Astrocyte (in vitro differentiated cells and primary cell): ENCODE data around the gene RPS6KA4. TPM values are rescaled to one million over a fixed set of nuclear protein-coding genes. Genes with fewer than 3 reads are reported as not detected.
"Not testable (repeated sequence)": the region's sequence is repeated elsewhere in the genome, so short reads cannot be mapped to it uniquely, and the experiment has no call there.

Source experiments
- DNase-seq: peaks from one replicate; pipeline ENCODE4 v3.0.0-alpha.2; 2010; ENCODE audit warnings: low read depth
- FAIRE-seq: peaks from 2 replicates; lab custom pipeline; 2011; peaks lifted over from hg19 to GRCh38; lab: Jason Lieb, UNC
- H2AFZ ChIP-seq: 2 replicates; pipeline ENCODE4 v1.6.0; 2012; ENCODE audit warnings: low read depth, low read length, inconsistent platforms
- H3K27ac ChIP-seq: 2 replicates; pipeline ENCODE4 v1.5.1; 2011; ENCODE audit warnings: low read depth, low read length, inconsistent platforms
- H3K27me3 ChIP-seq: 2 replicates; pipeline ENCODE4 v1.6.0; 2011; ENCODE audit warnings: low read length, inconsistent platforms; ENCODE audit not compliant: insufficient read depth
- H3K36me3 ChIP-seq: 2 replicates; pipeline ENCODE4 v1.5.1; 2011; ENCODE audit warnings: low read length, inconsistent platforms; ENCODE audit not compliant: insufficient read depth
- H3K4me1 ChIP-seq: 2 replicates; pipeline ENCODE4 v1.5.1; 2011; ENCODE audit warnings: low read length, inconsistent platforms; ENCODE audit not compliant: insufficient read depth
- H3K4me2 ChIP-seq: 2 replicates; pipeline ENCODE4 v1.6.0; 2012; ENCODE audit warnings: low read length, inconsistent platforms
- H3K4me3 ChIP-seq: 2 replicates; pipeline ENCODE4 v1.5.1; 2011; ENCODE audit warnings: low read depth, mild to moderate bottlenecking, low read length, inconsistent platforms; ENCODE audit not compliant: insufficient read depth
- H3K79me2 ChIP-seq: 2 replicates; pipeline ENCODE4 v1.6.0; 2012; ENCODE audit warnings: mild to moderate bottlenecking, low read length, inconsistent platforms; ENCODE audit not compliant: insufficient read depth
- H3K9ac ChIP-seq: 2 replicates; pipeline ENCODE4 v1.6.0; 2012; ENCODE audit warnings: mild to moderate bottlenecking, low read length, inconsistent platforms
- H3K9me3 ChIP-seq: 2 replicates; pipeline ENCODE4 v1.5.1; 2012; ENCODE audit warnings: low read depth, mild to moderate bottlenecking, low read length, inconsistent platforms; ENCODE audit not compliant: insufficient read depth
- H4K20me1 ChIP-seq: 2 replicates; pipeline ENCODE4 v1.6.0; 2012; ENCODE audit warnings: low read length, inconsistent platforms; ENCODE audit not compliant: insufficient read depth
- H3K27ac Mint-ChIP-seq: one replicate; pipeline ENCODE4 v1.8.0; 2021; ENCODE audit warnings: mild to moderate bottlenecking, mixed read lengths; ENCODE audit not compliant: unreplicated experiment
- H3K27me3 Mint-ChIP-seq: one replicate; pipeline ENCODE4 v1.8.0; 2021; ENCODE audit warnings: low read depth, mixed read lengths; ENCODE audit not compliant: unreplicated experiment
- H3K36me3 Mint-ChIP-seq: one replicate; pipeline ENCODE4 v1.8.0; 2021; ENCODE audit warnings: low read depth, mixed read lengths; ENCODE audit not compliant: unreplicated experiment
- H3K4me1 Mint-ChIP-seq: one replicate; pipeline ENCODE4 v1.8.0; 2021; ENCODE audit warnings: low read depth, mixed read lengths; ENCODE audit not compliant: unreplicated experiment
- H3K4me3 Mint-ChIP-seq: one replicate; pipeline ENCODE4 v1.8.0; 2021; ENCODE audit warnings: mild to moderate bottlenecking, moderate library complexity, mixed read lengths; ENCODE audit not compliant: unreplicated experiment
- H3K9me3 Mint-ChIP-seq: one replicate; pipeline ENCODE4 v1.8.0; 2021; ENCODE audit warnings: mild to moderate bottlenecking, mixed read lengths; ENCODE audit not compliant: unreplicated experiment
- EZH2 ChIP-seq: IDR thresholded peaks from 2 replicates; pipeline ENCODE4 v1.6.1; 2012; ENCODE audit warnings: mild to moderate bottlenecking, low read length, inconsistent platforms; ENCODE audit not compliant: insufficient read depth
- total RNA-seq: library from RNA; stranded (reverse); gene quantifications from 2 replicates; pipeline ENCODE4 v1.2.1, GENCODE V29; 2021
- TF ChIP-seq, protein P1 (sequence below): IDR thresholded peaks from 2 replicates; pipeline ENCODE4 v1.5.1; 2011; ENCODE audit warnings: low read depth, mild to moderate bottlenecking, inconsistent platforms, low read length, moderate library complexity; ENCODE audit not compliant: insufficient read depth

RPS6KA4 gene
- total RNA-seq, 1 donor from 2014 or later: 36.2 TPM

- Histone ChIP-seq H3K9me3 (no peaks in the 10 kb centered on the region), H3K4me2 (no peak overlapping the region), H3K4me3 (no peak overlapping the region), H3K4me1 (peaks cover 7% of the 10 kb centered on the region), H4K20me1 (peaks cover 28% of the 10 kb centered on the region), H3K79me2 (peaks cover 17% of the 10 kb centered on the region), H3K36me3 (peaks cover 3% of the 10 kb centered on the region), H3K9ac (no peak overlapping the region), H2AFZ (no peak overlapping the region), H3K27me3 (no peaks in the 10 kb centered on the region), H3K27ac (no peak overlapping the region)
- TF ChIP-seq, protein P1, sequence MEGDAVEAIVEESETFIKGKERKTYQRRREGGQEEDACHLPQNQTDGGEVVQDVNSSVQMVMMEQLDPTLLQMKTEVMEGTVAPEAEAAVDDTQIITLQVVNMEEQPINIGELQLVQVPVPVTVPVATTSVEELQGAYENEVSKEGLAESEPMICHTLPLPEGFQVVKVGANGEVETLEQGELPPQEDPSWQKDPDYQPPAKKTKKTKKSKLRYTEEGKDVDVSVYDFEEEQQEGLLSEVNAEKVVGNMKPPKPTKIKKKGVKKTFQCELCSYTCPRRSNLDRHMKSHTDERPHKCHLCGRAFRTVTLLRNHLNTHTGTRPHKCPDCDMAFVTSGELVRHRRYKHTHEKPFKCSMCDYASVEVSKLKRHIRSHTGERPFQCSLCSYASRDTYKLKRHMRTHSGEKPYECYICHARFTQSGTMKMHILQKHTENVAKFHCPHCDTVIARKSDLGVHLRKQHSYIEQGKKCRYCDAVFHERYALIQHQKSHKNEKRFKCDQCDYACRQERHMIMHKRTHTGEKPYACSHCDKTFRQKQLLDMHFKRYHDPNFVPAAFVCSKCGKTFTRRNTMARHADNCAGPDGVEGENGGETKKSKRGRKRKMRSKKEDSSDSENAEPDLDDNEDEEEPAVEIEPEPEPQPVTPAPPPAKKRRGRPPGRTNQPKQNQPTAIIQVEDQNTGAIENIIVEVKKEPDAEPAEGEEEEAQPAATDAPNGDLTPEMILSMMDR: no peak
- no peak for TF ChIP-seq EZH2
- FAIRE-seq: no peak
- no peaks in the 10 kb centered on the region for H3K27me3 Mint-ChIP-seq
- H3K4me1 Mint-ChIP-seq: peaks cover 21% of the 10 kb centered on the region
- no peaks in the 10 kb centered on the region for H3K9me3 Mint-ChIP-seq
- no peak overlapping the region for H3K4me3 Mint-ChIP-seq
- peak overlapping the region; percentile 35 for H3K27ac Mint-ChIP-seq
- peaks cover 18% of the 10 kb centered on the region for H3K36me3 Mint-ChIP-seq
- DNase-seq: peak; percentile 68
Measured at GRCh38 chr11:64321533-64321932, 37.4 kb upstream of the RPS6KA4 start.

GRCh38 chr11:64322925-64323260 is 36.1 kb upstream of the RPS6KA4 start:
- H3K4me2 ChIP-seq: no peak overlapping the region
- H3K27me3 ChIP-seq: no peaks in the 10 kb centered on the region
- no peaks in the 10 kb centered on the region for H3K9me3 ChIP-seq
- peaks cover 18% of the 10 kb centered on the region for H3K36me3 Mint-ChIP-seq
- DNase-seq (no peak), FAIRE-seq (no peak)
- H3K79me2 ChIP-seq: peaks cover 9% of the 10 kb centered on the region
- no peak overlapping the region for H3K9ac ChIP-seq
- peaks cover 7% of the 10 kb centered on the region for H3K4me1 ChIP-seq
- H3K27ac ChIP-seq: no peak overlapping the region
- peaks cover 2% of the 10 kb centered on the region for H3K9me3 Mint-ChIP-seq
- H3K4me3 ChIP-seq: no peak overlapping the region
- H3K27me3 Mint-ChIP-seq: peaks cover 1% of the 10 kb centered on the region
- peaks cover 3% of the 10 kb centered on the region for H3K36me3 ChIP-seq
- H2AFZ ChIP-seq: no peak overlapping the region
- H3K27ac Mint-ChIP-seq: no peak overlapping the region
- H3K4me1 Mint-ChIP-seq: peaks cover 19% of the 10 kb centered on the region
- no peak for TF ChIP-seq EZH2
- TF ChIP-seq, protein P1: no peak
- peaks cover 28% of the 10 kb centered on the region for H4K20me1 ChIP-seq
- no peak overlapping the region for H3K4me3 Mint-ChIP-seq

- no peak overlapping the region for H3K9ac ChIP-seq
- Mint-ChIP-seq H3K36me3 (peaks cover 18% of the 10 kb centered on the region), H3K9me3 (peaks cover 2% of the 10 kb centered on the region), H3K4me3 (no peak overlapping the region), H3K4me1 (peaks cover 19% of the 10 kb centered on the region), H3K27ac (no peak overlapping the region), H3K27me3 (peaks cover 3% of the 10 kb centered on the region)
- no peak overlapping the region for H3K4me3 ChIP-seq
- peaks cover 3% of the 10 kb centered on the region for H3K36me3 ChIP-seq
- peaks cover 7% of the 10 kb centered on the region for H3K4me1 ChIP-seq
- H3K9me3 ChIP-seq: no peaks in the 10 kb centered on the region
- no peak overlapping the region for H2AFZ ChIP-seq
- TF ChIP-seq EZH2: no peak
- TF ChIP-seq, protein P1: no peak
- H3K27ac ChIP-seq: no peak overlapping the region
- DNase-seq: no peak
- no peak overlapping the region for H3K4me2 ChIP-seq
- H3K79me2 ChIP-seq: peaks cover 9% of the 10 kb centered on the region
- H4K20me1 ChIP-seq: peaks cover 28% of the 10 kb centered on the region
- FAIRE-seq: no peak
- H3K27me3 ChIP-seq: no peaks in the 10 kb centered on the region
Measured at GRCh38 chr11:64323373-64323772, 35.6 kb upstream of the RPS6KA4 start.

DNA sequence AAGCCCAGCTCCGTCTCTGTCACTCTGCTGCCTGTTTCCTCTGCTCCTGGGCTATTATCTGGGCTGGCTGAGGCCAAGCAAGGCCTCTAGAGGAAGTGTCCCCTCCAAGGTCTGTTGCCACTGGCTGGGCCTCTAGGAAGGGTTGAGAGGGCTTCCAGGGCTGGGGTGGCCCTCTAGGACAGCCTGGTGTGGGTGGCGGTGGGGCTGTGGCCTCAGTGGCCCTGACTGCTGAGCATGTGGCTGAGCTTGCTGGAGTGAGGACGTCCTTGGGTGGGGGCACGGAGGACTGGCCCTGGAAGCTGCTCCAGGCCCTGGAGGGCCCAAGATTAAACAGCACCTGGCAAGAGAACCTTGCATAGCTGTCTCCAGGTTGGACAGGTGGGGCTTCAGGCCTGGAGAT is 35.0 kb upstream of the RPS6KA4 start:
- not testable (repeated sequence) for H2AFZ ChIP-seq, H3K4me3 ChIP-seq, H3K27ac Mint-ChIP-seq, FAIRE-seq, H3K9ac ChIP-seq, H3K27me3 ChIP-seq, H3K4me3 Mint-ChIP-seq, H3K4me2 ChIP-seq, H3K79me2 ChIP-seq, H3K27ac ChIP-seq, H3K36me3 ChIP-seq, H3K27me3 Mint-ChIP-seq, H3K9me3 Mint-ChIP-seq, H3K9me3 ChIP-seq, DNase-seq, H3K4me1 ChIP-seq
- Mint-ChIP-seq H3K36me3 (peaks cover 18% of the 10 kb centered on the region), H3K4me1 (peaks cover 19% of the 10 kb centered on the region)
- H4K20me1 ChIP-seq: peaks cover 28% of the 10 kb centered on the region
